ENCODE data around the gene CDC42BPB.

DNA sequence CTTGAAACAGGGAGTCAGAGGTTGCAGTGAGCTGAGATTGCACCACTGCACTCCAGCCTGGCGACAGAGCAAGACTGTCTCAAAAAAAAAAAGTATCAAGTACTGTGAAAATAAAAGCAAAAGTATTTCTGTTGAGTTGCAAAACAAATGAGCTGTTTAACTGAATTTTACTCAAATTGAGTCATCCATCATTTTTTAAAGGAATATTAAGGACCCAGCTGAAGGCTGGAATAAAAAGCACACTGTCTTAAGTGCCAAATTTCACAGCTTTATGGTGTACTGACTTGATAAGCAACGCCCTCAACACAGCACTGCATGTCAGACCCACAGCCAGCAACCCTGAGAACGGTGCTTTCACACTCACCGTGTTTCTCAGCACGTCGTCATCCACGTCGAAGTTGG, 76.9 kb downstream of the CDC42BPB start:
- TF ChIP-seq CTCF (IDR thresholded peaks at IDR 0.05) = no peak
- no peak for TF ChIP-seq POLR2A (IDR thresholded peaks at IDR 0.05)
